AG09309 (cell line): ENCODE data around the gene PKP4.

Experiments
- DNase-seq: peaks from one replicate; pipeline ENCODE4 v3.0.0-alpha.2; 2010; ENCODE audit warnings: low read depth
- H3K4me3 ChIP-seq: 2 replicates; pipeline ENCODE4 v1.5.1; 2011; ENCODE audit warnings: mild to moderate bottlenecking, low read depth, low read length, moderate library complexity; ENCODE audit not compliant: control insufficient read depth
- TF ChIP-seq, protein P1 (sequence below): IDR thresholded peaks from 2 replicates; pipeline ENCODE4 v1.5.1; 2011; ENCODE audit warnings: mild to moderate bottlenecking, low read depth, low read length, inconsistent platforms; ENCODE audit not compliant: insufficient read depth, control insufficient read depth; ENCODE audit errors: missing control alignments

The PKP4 gene

DNA sequence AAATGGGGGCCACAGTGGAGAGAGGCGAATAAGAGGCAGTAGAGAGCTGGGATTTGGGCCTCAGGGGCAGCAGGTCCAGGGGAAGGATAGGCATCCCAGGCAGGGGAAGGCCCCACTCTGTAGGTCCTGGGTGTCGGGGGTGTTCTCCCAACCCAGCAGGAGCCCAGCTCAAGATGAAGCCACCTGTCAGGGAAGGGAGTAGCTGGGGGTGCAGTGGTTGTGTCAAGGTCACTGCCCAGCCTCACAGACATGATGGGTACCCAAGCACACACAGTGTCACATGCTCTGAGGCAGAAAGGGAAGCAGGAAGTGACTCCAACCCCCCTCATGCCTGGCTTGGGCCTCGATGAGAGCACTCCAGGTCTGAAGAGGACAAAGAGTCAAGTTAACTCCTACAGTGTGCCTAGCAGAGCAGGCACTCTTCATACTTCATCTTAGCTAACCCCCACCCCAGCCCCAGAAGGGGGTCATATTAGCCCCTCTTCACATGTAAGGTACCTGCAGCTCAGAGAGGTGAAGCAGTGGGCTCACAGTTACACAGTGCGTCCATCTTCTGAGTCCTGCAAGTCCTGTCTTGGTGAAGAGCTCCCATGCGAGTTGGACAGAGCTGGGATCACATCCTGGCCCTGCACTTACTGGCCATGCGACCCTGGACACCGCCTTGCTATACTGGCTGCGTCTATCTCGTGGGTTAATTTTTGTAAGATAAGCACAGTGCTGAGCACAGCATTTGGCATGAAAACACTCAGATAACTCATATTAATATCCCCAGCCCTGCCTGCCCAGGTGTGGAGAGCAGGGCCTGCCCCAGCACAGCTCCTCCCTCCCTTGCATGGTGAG lies 265.7 kb downstream of the PKP4 start:
- TF ChIP-seq, protein P1, sequence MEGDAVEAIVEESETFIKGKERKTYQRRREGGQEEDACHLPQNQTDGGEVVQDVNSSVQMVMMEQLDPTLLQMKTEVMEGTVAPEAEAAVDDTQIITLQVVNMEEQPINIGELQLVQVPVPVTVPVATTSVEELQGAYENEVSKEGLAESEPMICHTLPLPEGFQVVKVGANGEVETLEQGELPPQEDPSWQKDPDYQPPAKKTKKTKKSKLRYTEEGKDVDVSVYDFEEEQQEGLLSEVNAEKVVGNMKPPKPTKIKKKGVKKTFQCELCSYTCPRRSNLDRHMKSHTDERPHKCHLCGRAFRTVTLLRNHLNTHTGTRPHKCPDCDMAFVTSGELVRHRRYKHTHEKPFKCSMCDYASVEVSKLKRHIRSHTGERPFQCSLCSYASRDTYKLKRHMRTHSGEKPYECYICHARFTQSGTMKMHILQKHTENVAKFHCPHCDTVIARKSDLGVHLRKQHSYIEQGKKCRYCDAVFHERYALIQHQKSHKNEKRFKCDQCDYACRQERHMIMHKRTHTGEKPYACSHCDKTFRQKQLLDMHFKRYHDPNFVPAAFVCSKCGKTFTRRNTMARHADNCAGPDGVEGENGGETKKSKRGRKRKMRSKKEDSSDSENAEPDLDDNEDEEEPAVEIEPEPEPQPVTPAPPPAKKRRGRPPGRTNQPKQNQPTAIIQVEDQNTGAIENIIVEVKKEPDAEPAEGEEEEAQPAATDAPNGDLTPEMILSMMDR, result no peak
- DNase-seq, result no peak
- H3K4me3 ChIP-seq, result no peak overlapping the region

DNA sequence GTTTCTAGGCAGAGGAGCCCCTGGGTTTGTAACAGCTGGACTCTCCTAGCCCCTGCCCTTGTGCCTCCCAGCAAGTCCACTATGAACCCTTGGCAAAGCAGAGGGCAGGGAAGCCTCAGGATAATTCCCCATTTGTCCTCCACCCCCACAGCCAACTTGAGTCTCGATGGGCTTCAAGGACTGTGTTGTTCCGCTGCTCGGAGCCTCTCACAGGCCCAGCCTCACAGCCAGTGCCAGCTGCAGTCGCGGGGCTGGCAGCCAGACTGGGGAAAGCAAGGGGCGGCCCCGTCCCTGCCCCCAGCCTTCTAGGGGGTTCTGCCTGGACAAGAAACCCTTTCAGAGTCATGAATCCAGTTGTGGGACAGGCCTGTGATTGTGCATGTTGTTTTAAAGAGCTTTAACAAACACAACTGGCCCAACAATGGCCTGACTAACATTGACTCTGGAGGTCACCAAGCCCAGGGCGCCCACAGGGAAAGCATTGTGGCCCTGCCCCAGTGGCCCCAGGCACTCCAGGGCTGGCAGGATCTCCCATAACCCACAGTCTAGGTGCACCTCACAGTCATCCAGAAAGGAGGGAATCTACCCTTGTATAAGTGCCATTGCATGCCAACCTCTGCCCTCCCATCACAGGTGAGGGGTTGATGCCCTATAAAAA lies 266.6 kb downstream of the PKP4 start:
- no peak overlapping the region for H3K4me3 ChIP-seq
- TF ChIP-seq, protein P1, result no peak
- no peak for DNase-seq

DNA sequence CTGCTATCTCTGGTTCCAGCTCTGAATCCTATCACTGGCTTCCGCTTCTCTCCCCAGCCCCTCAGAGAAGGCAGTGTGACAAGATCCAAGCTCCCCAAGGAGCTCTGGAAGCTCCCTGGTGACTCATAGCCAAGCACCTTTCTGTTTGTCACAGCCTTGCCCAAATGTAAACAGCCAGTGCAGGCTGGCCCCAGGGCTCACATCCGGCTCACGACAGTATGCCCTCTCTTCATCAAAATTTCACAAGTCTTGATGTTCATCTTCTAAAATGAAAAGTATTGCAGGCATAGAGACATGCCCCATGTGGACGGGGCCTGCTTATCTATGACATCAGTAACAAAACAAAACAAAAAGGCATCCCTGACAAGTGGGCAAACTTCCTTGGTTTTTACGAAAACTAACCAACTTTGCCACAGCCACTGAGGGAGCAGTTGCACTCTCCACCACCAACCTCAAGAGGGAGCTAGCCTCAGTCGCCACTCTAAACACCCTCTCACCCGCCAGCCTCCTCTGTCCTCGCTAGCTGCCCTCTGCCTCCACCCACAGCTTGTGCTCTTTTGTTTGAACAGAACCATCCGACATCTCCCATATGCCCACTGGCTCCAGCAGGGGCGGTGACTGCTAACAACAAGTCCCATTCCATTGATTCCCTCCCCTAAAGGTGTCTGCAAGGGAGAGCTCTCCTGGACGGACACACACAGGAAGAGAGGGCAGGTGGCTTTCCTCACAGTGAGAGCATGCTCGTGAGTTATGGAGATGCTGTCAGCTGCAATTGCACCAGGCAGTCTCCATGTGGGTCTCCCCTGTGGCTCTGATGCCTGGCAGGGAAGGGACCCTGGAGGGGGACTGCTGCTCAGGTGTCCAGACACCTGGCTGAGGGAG lies 267.4 kb downstream of the PKP4 start:
- DNase-seq, result no peak
- H3K4me3 ChIP-seq, result no peak overlapping the region
- TF ChIP-seq, protein P1, result no peak

DNA sequence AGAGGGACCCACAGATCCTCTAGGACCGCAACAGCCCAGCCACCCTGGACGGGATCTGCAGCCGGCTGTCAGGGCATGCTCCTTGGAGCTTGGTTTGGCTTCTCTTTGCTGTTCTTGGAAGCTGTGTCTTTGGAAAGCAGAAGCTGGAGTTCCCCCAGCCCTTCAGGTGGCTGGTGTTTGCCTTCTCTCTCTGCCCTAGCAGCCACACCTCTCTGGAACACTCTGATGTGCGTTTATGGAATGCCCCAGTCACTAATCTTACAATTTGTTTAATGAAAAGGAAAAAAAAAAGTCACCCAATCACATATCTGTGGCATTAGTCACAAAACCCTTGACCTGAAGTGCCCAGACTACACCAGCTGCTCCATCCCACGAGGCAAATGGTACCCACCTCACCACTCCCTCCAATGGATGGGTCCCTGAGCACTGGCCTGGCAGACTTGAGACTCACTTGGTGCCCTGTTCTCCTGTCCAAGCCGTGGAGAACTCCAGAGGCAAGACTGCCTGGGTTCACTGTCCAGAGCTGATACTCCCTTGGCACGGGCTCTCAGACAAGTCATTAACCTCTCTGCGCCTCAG lies 268.1 kb downstream of the PKP4 start:
- TF ChIP-seq, protein P1, result no peak
- no peak for DNase-seq
- H3K4me3 ChIP-seq, result no peak overlapping the region

DNA sequence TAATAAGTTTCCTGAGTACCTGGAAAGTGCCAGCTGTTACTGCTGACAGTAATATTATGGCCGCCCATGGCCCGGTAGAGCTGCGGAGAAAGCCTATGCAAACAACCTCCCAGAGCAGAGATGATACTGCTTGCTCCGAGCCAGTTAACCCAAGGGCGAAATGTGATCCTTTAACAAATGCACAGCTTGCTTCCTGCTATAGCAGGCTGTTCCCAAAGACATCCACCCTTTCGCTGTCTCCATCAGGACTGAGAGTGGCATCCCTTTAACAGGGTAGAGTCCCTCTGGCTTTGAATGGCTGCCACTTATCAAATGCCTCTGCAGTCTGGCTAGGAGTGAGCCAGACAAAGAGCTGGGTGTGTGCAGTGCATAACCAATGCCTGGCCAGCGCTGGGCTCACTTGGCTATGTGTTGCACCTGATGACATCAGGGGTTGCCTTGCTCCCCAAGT lies 268.7 kb downstream of the PKP4 start:
- H3K4me3 ChIP-seq, result no peak overlapping the region
- TF ChIP-seq, protein P1, result no peak
- no peak for DNase-seq
